ENCODE data around the gene ZNF235. TPM values are rescaled to one million over a fixed set of nuclear protein-coding genes. Genes with fewer than 3 reads are reported as not detected.

Gene ZNF235
- total RNA-seq, 3 donors from 2014 or later (not counting 1 experiment from before 2014, with no cell fraction given): 6.7 to 11.6 (median 8.1) TPM

DNA sequence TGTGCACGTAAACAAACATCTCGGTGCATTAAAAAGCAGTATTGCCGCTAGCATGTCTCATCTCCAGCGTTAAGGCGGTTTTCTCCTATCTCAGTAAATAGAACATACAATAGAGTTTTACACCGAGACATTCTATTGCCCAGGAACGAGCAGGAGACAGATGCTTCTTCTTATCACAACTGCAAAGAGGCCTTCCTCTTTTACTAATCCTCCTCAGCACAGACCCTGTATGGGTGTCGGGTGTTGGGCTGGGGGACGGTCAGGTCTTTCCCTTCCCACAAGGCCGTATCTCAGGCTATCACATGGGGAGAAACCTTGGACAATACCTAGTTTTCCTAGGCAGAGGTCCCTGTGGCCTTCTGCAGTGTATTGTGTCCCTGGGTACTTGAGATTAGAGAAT lies 23.9 kb downstream of the ZNF235 start:
- TF ChIP-seq CTCF (IDR thresholded peaks at IDR 0.05): no peak
- H3K36me3 Mint-ChIP-seq: peaks cover 37% of the 10 kb centered on the region
- Histone ChIP-seq H3K36me3 (ENCODE audit: control insufficient read depth, insufficient read depth, low read length) (no peaks in the 10 kb centered on the region), H3K27ac (ENCODE audit: low read length) (no peak overlapping the region), H3K4me1 (ENCODE audit: control insufficient read depth, insufficient read depth, low read length) (no peaks in the 10 kb centered on the region), H3K9me3 (ENCODE audit: control insufficient read depth, insufficient read depth, low read length) (peaks cover 53% of the 10 kb centered on the region), H3K27me3 (ENCODE audit: control insufficient read depth, insufficient read depth, low read length) (no peaks in the 10 kb centered on the region), H3K4me3 (ENCODE audit: low read length) (no peak overlapping the region)
- no peaks in the 10 kb centered on the region for H3K27me3 Mint-ChIP-seq (ENCODE audit: low read depth in 2 of 2)
- peaks cover 19 to 29% of the 10 kb centered on the region in 2 donors for H3K9me3 Mint-ChIP-seq
- H3K4me3 Mint-ChIP-seq: no peak overlapping the region
- intact Hi-C loops (cut with micrococcal nuclease): no loop called here
- DNase-seq: no peak
- H3K4me1 Mint-ChIP-seq: no peaks in the 10 kb centered on the region
- H3K27ac Mint-ChIP-seq: no peak overlapping the region
- ATAC-seq: no peak
- 93% methylated on average over 10 of the region's 10 CpGs for WGBS (ENCODE audit: insufficient coverage)

GRCh38 chr19:44278181-44278690 lies 26.6 kb downstream of the ZNF235 start:
- H3K4me1 Mint-ChIP-seq: no peaks in the 10 kb centered on the region
- intact Hi-C loops (cut with micrococcal nuclease): no loop called here
- no peaks in the 10 kb centered on the region for H3K36me3 ChIP-seq (ENCODE audit: control insufficient read depth, insufficient read depth, low read length)

GRCh38 chr19:44277331-44277730 lies 27.5 kb downstream of the ZNF235 start:
- H3K36me3 Mint-ChIP-seq: peaks cover 41% of the 10 kb centered on the region
- ATAC-seq: no peak

More at GRCh38 chr19:44278181-44278690, 26.6 kb downstream of the ZNF235 start:
- Histone ChIP-seq H3K27me3 (ENCODE audit: control insufficient read depth, insufficient read depth, low read length) (no peaks in the 10 kb centered on the region), H3K4me1 (ENCODE audit: control insufficient read depth, insufficient read depth, low read length) (no peaks in the 10 kb centered on the region), H3K27ac (ENCODE audit: low read length) (no peak overlapping the region), H3K9me3 (ENCODE audit: control insufficient read depth, insufficient read depth, low read length) (peaks cover 46% of the 10 kb centered on the region), H3K4me3 (ENCODE audit: low read length) (no peak overlapping the region)
- Mint-ChIP-seq H3K27me3 (ENCODE audit: low read depth in 2 of 2) (no peaks in the 10 kb centered on the region), H3K9me3 (peaks cover 19 to 30% of the 10 kb centered on the region in 2 donors), H3K27ac (no peak overlapping the region), H3K4me3 (no peak overlapping the region), H3K36me3 (peaks cover 38% of the 10 kb centered on the region)
- no peak for ATAC-seq
- 95% methylated on average over 4 of the region's 4 CpGs for WGBS (ENCODE audit: insufficient coverage)
- TF ChIP-seq CTCF (IDR thresholded peaks at IDR 0.05): no peak
- no peak for DNase-seq

More at GRCh38 chr19:44277331-44277730, 27.5 kb downstream of the ZNF235 start:
- Histone ChIP-seq H3K9me3 (ENCODE audit: control insufficient read depth, insufficient read depth, low read length) (peaks cover 46% of the 10 kb centered on the region), H3K4me1 (ENCODE audit: control insufficient read depth, insufficient read depth, low read length) (no peaks in the 10 kb centered on the region), H3K36me3 (ENCODE audit: control insufficient read depth, insufficient read depth, low read length) (no peaks in the 10 kb centered on the region), H3K27ac (ENCODE audit: low read length) (no peak overlapping the region), H3K4me3 (ENCODE audit: low read length) (no peak overlapping the region), H3K27me3 (ENCODE audit: control insufficient read depth, insufficient read depth, low read length) (no peaks in the 10 kb centered on the region)
- 90% methylated on average over 1 of the region's 1 CpG for WGBS (ENCODE audit: insufficient coverage)
- Mint-ChIP-seq H3K27ac (no peak overlapping the region), H3K27me3 (ENCODE audit: low read depth in 2 of 2) (no peaks in the 10 kb centered on the region), H3K9me3 (peaks cover 21 to 31% of the 10 kb centered on the region in 2 donors), H3K4me1 (no peaks in the 10 kb centered on the region), H3K4me3 (no peak overlapping the region)
- intact Hi-C loops (cut with micrococcal nuclease): no loop called here
- TF ChIP-seq CTCF (IDR thresholded peaks at IDR 0.05): no peak
- DNase-seq: no peak

Data from natural killer cell (primary cell).